Endothelial cell of umbilical vein (primary cell): Measurements from ENCODE around the gene WDR90. TPM values are rescaled to one million over a fixed set of nuclear protein-coding genes. Genes with fewer than 3 reads are reported as not detected.

ENCODE experiments used
- BruUV-seq: library from RNA; stranded (reverse); fragments of 400-500 nt; replicated peaks from 2 replicates; lab custom pipeline; 2021; lab: Mats Ljungman, UMichigan
- CTCF ChIA-PET: fragments of 300-600, 350-600 bp; sonication (Branson Sonifier 250); formaldehyde crosslinking; loops from one replicate; lab custom pipeline; 2021; ENCODE audit warnings: antibody characterized with exemption, inconsistent platforms; lab: Charles Lee
- POLR2A ChIA-PET: fragments of 300-600, 350-600 bp; sonication (Branson Sonifier 250); formaldehyde crosslinking; loops from one replicate; lab custom pipeline; 2021; ENCODE audit warnings: antibody characterized with exemption, inconsistent platforms; lab: Charles Lee
- DNase-seq: peaks from one replicate; pipeline ENCODE4 v3.0.0-alpha.2; 2011; ENCODE audit warnings: low read depth, low spot score
- FAIRE-seq: peaks from 2 replicates; lab custom pipeline; 2011; peaks lifted over from hg19 to GRCh38; lab: Jason Lieb, UNC
- H2AFZ ChIP-seq: 2 replicates; pipeline ENCODE4 v1.6.0; 2012; ENCODE audit warnings: low read depth, low read length, control low read depth, inconsistent platforms
- H3K27ac ChIP-seq: 2 replicates; pipeline ENCODE4 v1.5.1; 2011; ENCODE audit warnings: low read depth, mild to moderate bottlenecking, control low read depth, low read length, moderate library complexity; ENCODE audit not compliant: insufficient read depth
- H3K27me3 ChIP-seq, 2 experiments: 2 replicates each; pipeline versions ENCODE4 v1.6.0 to v1.6.1; 2011; ENCODE audit warnings: low read length in 2 of 2, mixed read lengths in 1 of 2; ENCODE audit not compliant: control insufficient read depth in 2 of 2, insufficient read depth in 2 of 2
- H3K36me3 ChIP-seq, 2 experiments: 2 replicates in 1 of 2; 3 replicates in 1 of 2; pipeline ENCODE4 v1.5.1; 2011; ENCODE audit warnings: low read length in 2 of 2, mild to moderate bottlenecking in 1 of 2, moderate library complexity in 1 of 2; ENCODE audit not compliant: control insufficient read depth in 2 of 2, insufficient read depth in 2 of 2; ENCODE audit errors: extremely low read depth in 1 of 2
- H3K4me1 ChIP-seq: 3 replicates; pipeline ENCODE4 v1.5.1; 2011; ENCODE audit warnings: mild to moderate bottlenecking, low read length; ENCODE audit not compliant: control insufficient read depth, insufficient read depth; ENCODE audit errors: extremely low read depth
- H3K4me2 ChIP-seq: 2 replicates; pipeline ENCODE4 v1.6.1; 2011; ENCODE audit warnings: low read length, control low read depth, mixed read lengths; ENCODE audit not compliant: insufficient read depth
- H3K4me3 ChIP-seq, 3 experiments: fragments of 200-600 bp in 1 of 3; sonication (generic), shearing (Covaris generic) in 1 of 3; replicated peaks in 1 of 3; 2 replicates each; pipeline ENCODE4 v1.5.1; 2011 to 2016; ENCODE audit warnings: control low read depth in 3 of 3, low read length in 3 of 3, mild to moderate bottlenecking in 2 of 3, inconsistent platforms in 1 of 3, low read depth in 1 of 3, moderate library complexity in 1 of 3; ENCODE audit not compliant: insufficient read depth in 1 of 3
- H3K79me2 ChIP-seq: 2 replicates; pipeline ENCODE4 v1.6.0; 2012; ENCODE audit warnings: low read length, inconsistent platforms; ENCODE audit not compliant: control insufficient read depth, insufficient read depth
- H3K9ac ChIP-seq: replicated peaks from 2 replicates; pipeline ENCODE3; 2011; ENCODE audit warnings: low read length, control low read depth; ENCODE audit not compliant: insufficient read depth; ENCODE audit errors: extremely low read depth
- H3K9me1 ChIP-seq: replicated peaks from 3 replicates; pipeline ENCODE4 v1.6.0; 2011; ENCODE audit warnings: mild to moderate bottlenecking, low read length; ENCODE audit not compliant: control insufficient read depth, insufficient read depth; ENCODE audit errors: extremely low read depth
- H3K9me3 ChIP-seq: replicated peaks from 2 replicates; pipeline ENCODE4 v1.5.1; 2012; ENCODE audit warnings: low read length, inconsistent platforms; ENCODE audit not compliant: control insufficient read depth, insufficient read depth
- H4K20me1 ChIP-seq: replicated peaks from 2 replicates; pipeline ENCODE3; 2011; ENCODE audit warnings: mild to moderate bottlenecking, low read length; ENCODE audit not compliant: control insufficient read depth, insufficient read depth; ENCODE audit errors: extremely low read depth
- CTCF ChIP-seq, 2 donors: IDR thresholded peaks; 1 replicate in 1 of 2; 2 replicates in 1 of 2; pipeline ENCODE4 v1.5.1; 2011; ENCODE audit warnings: low read length in 2 of 2, mild to moderate bottlenecking in 2 of 2, moderate library complexity in 2 of 2, control low read depth in 1 of 2, inconsistent platforms in 1 of 2, low read depth in 1 of 2; ENCODE audit not compliant: insufficient read depth in 1 of 2; ENCODE audit errors: extremely low read depth in 1 of 2
- EZH2 ChIP-seq: IDR thresholded peaks from 2 replicates; pipeline ENCODE4 v1.6.1; 2012; ENCODE audit warnings: borderline replicate concordance, low read depth, mild to moderate bottlenecking, moderate library complexity, low read length, inconsistent platforms; ENCODE audit not compliant: severe bottlenecking
- FOS ChIP-seq: IDR thresholded peaks from 2 replicates; pipeline ENCODE4 v1.6.1; 2011; ENCODE audit warnings: mild to moderate bottlenecking, low read length, moderate library complexity, borderline replicate concordance; ENCODE audit not compliant: insufficient read depth
- GATA2 ChIP-seq: IDR thresholded peaks from 2 replicates; pipeline ENCODE4 v1.7.0; 2011; ENCODE audit warnings: low read depth, mild to moderate bottlenecking, moderate library complexity, mixed read lengths, low read length; ENCODE audit not compliant: insufficient read length, insufficient read depth
- JUN ChIP-seq: IDR thresholded peaks from 2 replicates; pipeline ENCODE4 v1.6.1; 2011; ENCODE audit warnings: borderline replicate concordance, low read depth; ENCODE audit not compliant: insufficient read length, insufficient read depth
- MAX ChIP-seq: IDR thresholded peaks from 2 replicates; pipeline ENCODE4 v1.6.1; 2011; ENCODE audit not compliant: insufficient read depth, insufficient read length
- MYC ChIP-seq: IDR thresholded peaks from one replicate; pipeline ENCODE4 v1.6.1; 2011; ENCODE audit warnings: mild to moderate bottlenecking, low read depth, low read length
- POLR2A ChIP-seq: IDR thresholded peaks from 2 replicates; pipeline ENCODE4 v1.6.1; 2012; ENCODE audit warnings: low read depth, mild to moderate bottlenecking, control low read depth, low read length
- POLR2AphosphoS5 ChIP-seq: IDR thresholded peaks from 2 replicates; pipeline ENCODE4 v1.6.1; 2012; ENCODE audit warnings: low read depth, mild to moderate bottlenecking, control low read depth, low read length, moderate library complexity; ENCODE audit not compliant: insufficient read depth
- dilution Hi-C: fragments of 300-500 bp; cut with MboI; formaldehyde crosslinking; loops from one replicate; pipeline ENCODE4 v1.15.0; 2019; ENCODE audit warnings: low sequenced_read_pairs; ENCODE audit not compliant: extremely low pct_ligation_motif_present
- intact Hi-C: fragments of 100-400 bp; cut with micrococcal nuclease; formaldehyde crosslinking; loops from one replicate; pipeline ENCODE4 v1.10.0; 2022
- polyA plus RNA-seq, 4 experiments: library from polyadenylated mRNA; depleted of rRNA in 3 of 4; stranded (reverse) in 3 of 4; unstranded in 1 of 4; fragments of >200 nt; gene quantifications; 2 replicates each; pipeline versions ENCODE4 v1.2.1 to v1.2.3, GENCODE V29; 2011 to 2012; ENCODE audit warnings: missing spikeins in 1 of 4
- total RNA-seq: library from RNA; stranded (reverse); gene quantifications from 2 replicates; pipeline ENCODE4 v1.2.3, GENCODE V29; 2021

WDR90 gene
- total and polyA plus RNA-seq, 2 donors (not counting 3 experiments of a cell fraction or from before 2014, with no cell fraction given): 22.2 to 51.8 TPM

- H3K79me2 ChIP-seq: no peaks in the 10 kb centered on the region
- H3K9me1 ChIP-seq: no peaks in the 10 kb centered on the region
- H3K4me1 ChIP-seq: peaks cover 10% of the 10 kb centered on the region
- H3K9ac ChIP-seq: no peak overlapping the region
- BruUV-seq: no TSS peak
- FAIRE-seq (no peak), DNase-seq (no peak)
- ChIA-PET CTCF (interaction anchor here (3.0 kb wide), 1 partner anchor 71 kb away, joined by 67 read pairs; no protein-coding TSS in a partner anchor), POLR2A (no interaction called here)
- no peak overlapping the region for H3K4me3 ChIP-seq
- H3K9me3 ChIP-seq: no peaks in the 10 kb centered on the region
- no peaks in the 10 kb centered on the region for H3K36me3 ChIP-seq
- H3K27ac ChIP-seq: no peak overlapping the region
- H2AFZ ChIP-seq: no peak overlapping the region
- H4K20me1 ChIP-seq: no peaks in the 10 kb centered on the region
- H3K27me3 ChIP-seq: no peaks in the 10 kb centered on the region
- dilution Hi-C loops (no loop called here), intact Hi-C loops (loop anchor here (2.0 kb wide), 1 partner anchor 15 kb away; no protein-coding TSS in a partner anchor)
- TF ChIP-seq JUN (no peak), CTCF (IDR thresholded peaks at IDR 0.05; ENCODE audit: extremely low read depth in 1 of 2, insufficient read depth in 1 of 2, low read depth in 1 of 2, low read length in 2 of 2) (no peak), FOS (no peak), POLR2AphosphoS5 (no peak), GATA2 (no peak), POLR2A (no peak), MAX (no peak), EZH2 (no peak), MYC (no peak)
- no peak overlapping the region for H3K4me2 ChIP-seq
Observed at GRCh38 chr16:714079-714478, 64.9 kb downstream of the WDR90 start.
